Measurements from ENCODE around the gene LITAF. TPM values are rescaled to one million over a fixed set of nuclear protein-coding genes. Genes with fewer than 3 reads are reported as not detected.
A peak's percentile ranks its signal among the peaks of the same experiment; 100 is the strongest.

LITAF gene
- total and polyA plus RNA-seq, 4 donors = 5.2 to 65.2 (median 36.0) TPM

GRCh38 chr16:11534262-11534661 lies 52.5 kb downstream of the LITAF start:
- H3K4me1 ChIP-seq (ENCODE audit: control insufficient read depth in 4 of 4, insufficient read depth in 4 of 4, low read length in 3 of 4) = peaks cover 10 to 23% (median 19%) of the 10 kb centered on the region in 4 donors
- DNase-seq (ENCODE audit: low spot score) = no peak
- no peaks in the 10 kb centered on the region for H3K9me3 ChIP-seq (ENCODE audit: control insufficient read depth in 4 of 4, low read length in 3 of 4)
- H3K9ac ChIP-seq (ENCODE audit: low read depth in 1 of 2, low read length in 2 of 2) = peak overlapping the region in 1 of 2 donors; percentile 27
- peak overlapping the region; percentile 89 to 90 for H3K27ac ChIP-seq (ENCODE audit: low read depth in 1 of 2, low read length in 2 of 2)
- no peaks in the 10 kb centered on the region for H3K36me3 ChIP-seq (ENCODE audit: control insufficient read depth in 4 of 4, insufficient read depth in 3 of 4, low read depth in 1 of 4, low read length in 3 of 4)
- H3K27me3 ChIP-seq (ENCODE audit: control insufficient read depth in 4 of 4, insufficient read depth in 4 of 4, low read length in 3 of 4) = no peaks in the 10 kb centered on the region
- no peak overlapping the region for H3K4me3 ChIP-seq (ENCODE audit: low read depth in 1 of 3, low read length in 3 of 3)
- TF ChIP-seq RAD21 (IDR thresholded peaks at IDR 0.05) (peak; percentile 37 to 67), FOXA2 (IDR thresholded peaks at IDR 0.05) (peak; percentile 79), RXRA (IDR thresholded peaks at IDR 0.05) (peak; percentile 97), FOXA1 (IDR thresholded peaks at IDR 0.05) (peak; percentile 49), NR2F2 (IDR thresholded peaks at IDR 0.05) (peak; percentile 86), EGR1 (IDR thresholded peaks at IDR 0.05; ENCODE audit: low read depth in 2 of 2) (no peak), MAX (IDR thresholded peaks at IDR 0.05) (peak; percentile 73), GABPA (IDR thresholded peaks at IDR 0.05 in 1 of 2, conservative IDR thresholded peaks at IDR 0.05 in 1 of 2) (no peak), SP1 (IDR thresholded peaks at IDR 0.05) (peak; percentile 86), ATF3 (IDR thresholded peaks at IDR 0.05) (peak; percentile 22), HNF4G (IDR thresholded peaks at IDR 0.05) (peak; percentile 44), TAF1 (conservative IDR thresholded peaks at IDR 0.05) (no peak), REST (IDR thresholded peaks at IDR 0.05) (peak; percentile 82), ZBTB33 (IDR thresholded peaks at IDR 0.05) (peak; percentile 77), YY1 (IDR thresholded peaks at IDR 0.05) (peak; percentile 84), CTCF (IDR thresholded peaks at IDR 0.05; ENCODE audit: low read depth, low read length, missing input control) (no peak), JUND (IDR thresholded peaks at IDR 0.05) (peak in 1 of 2 donors; percentile 85), HNF4A (conservative IDR thresholded peaks at IDR 0.05) (peak; percentile 83 to 87)
- WGBS = 30% methylated on average over 2 of the region's 2 CpGs
